ENCODE data around the gene ZNF414. TPM values are rescaled to one million over a fixed set of nuclear protein-coding genes. Genes with fewer than 3 reads are reported as not detected.
A peak's percentile ranks its signal among the peaks of the same experiment; 100 is the strongest.

ZNF414 gene
- total RNA-seq, 2 experiments from 2014 or later, result 8.7 to 47.5 TPM

DNA sequence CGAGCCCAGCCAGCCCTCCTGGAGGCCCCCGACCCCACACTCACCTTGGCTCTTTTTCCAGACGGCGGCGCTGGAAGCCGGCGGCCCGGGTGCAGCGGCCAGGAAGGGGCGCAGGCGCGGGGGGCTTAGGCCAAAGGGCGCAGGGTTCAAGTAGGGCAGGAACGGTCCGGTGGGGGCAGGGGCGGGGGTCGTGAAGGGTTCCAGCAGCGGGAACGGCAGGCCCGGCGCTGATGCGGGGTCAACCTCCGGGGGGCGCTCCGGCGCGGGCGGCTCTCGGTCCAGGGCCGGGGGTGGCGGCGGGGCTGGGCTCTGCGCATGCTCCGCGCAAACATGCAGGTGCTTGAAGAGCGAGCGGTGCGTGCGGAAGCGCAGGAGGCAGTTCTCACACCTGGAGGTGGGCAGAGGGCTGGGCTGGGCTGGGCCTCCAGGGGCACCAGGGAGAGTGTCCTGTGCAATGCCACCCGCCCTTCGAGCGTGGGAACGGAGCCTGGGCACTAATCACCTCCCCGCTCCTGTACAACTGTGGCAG, 2.3 kb downstream of the ZNF414 start:
- Histone ChIP-seq H2AFZ (ENCODE audit: low read length) (no peak overlapping the region), H3K9me3 (ENCODE audit: low read length) (no peaks in the 10 kb centered on the region), H3K9me2 (ENCODE audit: insufficient read depth, low read length) (no peaks in the 10 kb centered on the region), H3K79me2 (ENCODE audit: insufficient read depth, low read depth, low read length) (no peaks in the 10 kb centered on the region; the same call in 1 of the 2 replicates), H3K27ac (ENCODE audit: low read depth, low read length, poor library complexity, severe bottlenecking) (no peak overlapping the region), H3K4me2 (ENCODE audit: low read length) (no peak overlapping the region), H3K4me1 (ENCODE audit: insufficient read depth, low read length, poor library complexity, severe bottlenecking) (peaks cover 19% of the 10 kb centered on the region), H3K4me3 (ENCODE audit: low read depth, low read length, poor library complexity, severe bottlenecking) (no peak overlapping the region), H3K36me3 (ENCODE audit: insufficient read depth, low read length) (peaks cover 9% of the 10 kb centered on the region), H4K20me1 (ENCODE audit: insufficient read depth, low read length) (no peaks in the 10 kb centered on the region)
- intact Hi-C loops (cut with micrococcal nuclease; ENCODE audit: unreplicated experiment), result loop anchor here (5.0 kb wide), 2 partner anchors 71 to 504 kb away; partner anchors contain the start of gene ELAVL1
- POLR2A ChIA-PET, result no interaction called here
- DNase-seq (ENCODE audit: low spot score), result no peak
- CTCF ChIA-PET (ENCODE audit: unreplicated experiment), result no interaction called here
- TF ChIP-seq, protein P1, sequence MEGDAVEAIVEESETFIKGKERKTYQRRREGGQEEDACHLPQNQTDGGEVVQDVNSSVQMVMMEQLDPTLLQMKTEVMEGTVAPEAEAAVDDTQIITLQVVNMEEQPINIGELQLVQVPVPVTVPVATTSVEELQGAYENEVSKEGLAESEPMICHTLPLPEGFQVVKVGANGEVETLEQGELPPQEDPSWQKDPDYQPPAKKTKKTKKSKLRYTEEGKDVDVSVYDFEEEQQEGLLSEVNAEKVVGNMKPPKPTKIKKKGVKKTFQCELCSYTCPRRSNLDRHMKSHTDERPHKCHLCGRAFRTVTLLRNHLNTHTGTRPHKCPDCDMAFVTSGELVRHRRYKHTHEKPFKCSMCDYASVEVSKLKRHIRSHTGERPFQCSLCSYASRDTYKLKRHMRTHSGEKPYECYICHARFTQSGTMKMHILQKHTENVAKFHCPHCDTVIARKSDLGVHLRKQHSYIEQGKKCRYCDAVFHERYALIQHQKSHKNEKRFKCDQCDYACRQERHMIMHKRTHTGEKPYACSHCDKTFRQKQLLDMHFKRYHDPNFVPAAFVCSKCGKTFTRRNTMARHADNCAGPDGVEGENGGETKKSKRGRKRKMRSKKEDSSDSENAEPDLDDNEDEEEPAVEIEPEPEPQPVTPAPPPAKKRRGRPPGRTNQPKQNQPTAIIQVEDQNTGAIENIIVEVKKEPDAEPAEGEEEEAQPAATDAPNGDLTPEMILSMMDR (conservative IDR thresholded peaks at IDR 0.05; ENCODE audit: low read length), result peak; percentile 46
- no peak for TF ChIP-seq EZH2phosphoT487 (IDR thresholded peaks at IDR 0.05; ENCODE audit: borderline replicate concordance, low read depth, low read length)
- BruUV-seq (replicated peaks), result no TSS peak

DNA sequence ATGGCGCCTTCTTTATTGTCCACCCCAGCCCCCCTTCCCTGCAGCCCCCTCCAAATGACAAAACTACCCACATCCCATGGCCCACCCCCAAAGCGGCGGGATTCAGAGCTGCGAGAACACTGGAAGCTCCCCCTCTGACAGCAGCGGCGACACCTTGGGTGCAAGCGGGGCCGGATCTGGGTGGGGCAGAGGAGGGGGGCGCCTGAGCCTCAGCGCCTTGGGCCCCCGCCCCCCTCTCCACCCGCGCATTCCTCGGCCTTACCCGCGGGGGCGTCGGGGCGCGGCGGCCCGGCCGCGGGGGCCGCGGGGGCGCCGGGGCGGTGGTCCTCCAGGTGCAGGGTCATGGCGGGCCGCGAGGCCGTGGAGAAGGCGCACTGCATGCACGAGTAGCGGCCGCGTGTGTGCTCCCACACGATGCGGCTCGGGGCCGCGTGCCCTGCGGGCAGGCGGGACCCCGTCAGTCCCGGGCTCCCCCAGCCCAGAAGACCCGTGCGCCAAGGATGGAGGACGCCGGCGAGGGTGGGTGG, 3.3 kb downstream of the ZNF414 start:
- peaks cover 9% of the 10 kb centered on the region for H3K36me3 ChIP-seq (ENCODE audit: insufficient read depth, low read length)
- H3K9me2 ChIP-seq (ENCODE audit: insufficient read depth, low read length), result no peaks in the 10 kb centered on the region
- ChIA-PET CTCF (ENCODE audit: unreplicated experiment) (no interaction called here), POLR2A (no interaction called here)
- no peak for DNase-seq (ENCODE audit: low spot score)
- TF ChIP-seq EZH2phosphoT487 (IDR thresholded peaks at IDR 0.05; ENCODE audit: borderline replicate concordance, low read depth, low read length), result no peak
- TF ChIP-seq, protein P1 (conservative IDR thresholded peaks at IDR 0.05; ENCODE audit: low read length), result no peak
- no TSS peak for BruUV-seq (replicated peaks)
- H3K9me3 ChIP-seq (ENCODE audit: low read length), result no peaks in the 10 kb centered on the region
- peaks cover 26% of the 10 kb centered on the region for H3K4me1 ChIP-seq (ENCODE audit: insufficient read depth, low read length, poor library complexity, severe bottlenecking)
- intact Hi-C loops (cut with micrococcal nuclease; ENCODE audit: unreplicated experiment), result loop anchor here (5.0 kb wide), 2 partner anchors 72 to 503 kb away; partner anchors contain the start of gene ELAVL1
- H3K79me2 ChIP-seq (ENCODE audit: insufficient read depth, low read depth, low read length), result no peaks in the 10 kb centered on the region; the same call in 1 of the 2 replicates
- no peak overlapping the region for H3K4me2 ChIP-seq (ENCODE audit: low read length)
- H3K27ac ChIP-seq (ENCODE audit: low read depth, low read length, poor library complexity, severe bottlenecking), result no peak overlapping the region
- no peaks in the 10 kb centered on the region for H4K20me1 ChIP-seq (ENCODE audit: insufficient read depth, low read length)
- no peak overlapping the region for H3K4me3 ChIP-seq (ENCODE audit: low read depth, low read length, poor library complexity, severe bottlenecking)
- no peak overlapping the region for H2AFZ ChIP-seq (ENCODE audit: low read length)

GRCh38 chr19:8506402-8506957, 7.5 kb downstream of the ZNF414 start:
- intact Hi-C loops (cut with micrococcal nuclease; ENCODE audit: unreplicated experiment), result loop anchor here (1.0 to 2.0 kb wide), 2 partner anchors 93 to 152 kb away; partner anchors contain the start of gene MARCHF2
- CTCF ChIA-PET (ENCODE audit: unreplicated experiment), result interaction anchor here (0.6 to 1.1 kb wide), 2 partner anchors 94 to 187 kb away, joined by 3 read pairs; partner anchors contain the start of gene MARCHF2
- H3K9me3 ChIP-seq (ENCODE audit: low read length), result no peaks in the 10 kb centered on the region
- no peak overlapping the region for H3K27ac ChIP-seq (ENCODE audit: low read depth, low read length, poor library complexity, severe bottlenecking)
- H3K9me2 ChIP-seq (ENCODE audit: insufficient read depth, low read length), result no peaks in the 10 kb centered on the region
- POLR2A ChIA-PET, result no interaction called here
- H4K20me1 ChIP-seq (ENCODE audit: insufficient read depth, low read length), result no peaks in the 10 kb centered on the region
- peak overlapping the region; percentile 86 for H3K4me2 ChIP-seq (ENCODE audit: low read length)
- TF ChIP-seq, protein P1 (conservative IDR thresholded peaks at IDR 0.05; ENCODE audit: low read length), result no peak; the same call in 1 of the 2 replicates
- no peak for TF ChIP-seq EZH2phosphoT487 (IDR thresholded peaks at IDR 0.05; ENCODE audit: borderline replicate concordance, low read depth, low read length)
- peaks cover 6% of the 10 kb centered on the region for H3K36me3 ChIP-seq (ENCODE audit: insufficient read depth, low read length)
- DNase-seq (ENCODE audit: low spot score), result no peak
- H3K4me3 ChIP-seq (ENCODE audit: low read depth, low read length, poor library complexity, severe bottlenecking), result peak overlapping the region; percentile 71
- H2AFZ ChIP-seq (ENCODE audit: low read length), result peak overlapping the region; percentile 94
- no TSS peak for BruUV-seq (replicated peaks)
- peaks cover 13% of the 10 kb centered on the region for H3K4me1 ChIP-seq (ENCODE audit: insufficient read depth, low read length, poor library complexity, severe bottlenecking)
- no peaks in the 10 kb centered on the region for H3K79me2 ChIP-seq (ENCODE audit: insufficient read depth, low read depth, low read length)

All from OCI-LY7 (cell line).